ENCODE results near the gene EDNRA. TPM values are rescaled to one million over a fixed set of nuclear protein-coding genes. Genes with fewer than 3 reads are reported as not detected.

Gene EDNRA
- polyA plus RNA-seq, 1 donor, result 15.0 TPM

DNA sequence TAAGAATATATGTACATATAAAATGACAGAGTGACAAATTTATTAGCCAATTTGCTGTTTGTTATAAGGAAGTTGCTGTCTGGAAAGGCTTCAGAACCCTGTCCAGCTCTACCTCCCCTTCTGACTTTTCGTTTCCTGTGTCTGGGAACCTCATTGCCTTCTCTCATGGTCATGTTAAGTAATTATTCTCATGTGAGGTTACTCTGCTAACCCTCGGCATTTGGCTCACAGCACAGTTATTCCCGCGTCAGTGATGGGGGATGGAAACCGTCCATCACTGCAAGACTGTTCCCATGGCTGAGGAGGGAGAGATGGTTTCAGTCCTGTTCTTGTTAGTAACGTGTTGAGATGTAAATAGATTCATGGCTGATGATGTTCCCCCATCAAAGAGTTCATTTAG, 11.9 kb downstream of the EDNRA start:
- Histone ChIP-seq H3K27me3 (ENCODE audit: control insufficient read depth, insufficient read depth, low read length) (no peaks in the 10 kb centered on the region), H3K36me3 (ENCODE audit: control insufficient read depth, insufficient read depth, low read length) (no peaks in the 10 kb centered on the region), H3K4me3 (ENCODE audit: low read length) (no peak overlapping the region), H3K9me3 (ENCODE audit: control insufficient read depth, low read depth, low read length) (no peaks in the 10 kb centered on the region), H3K27ac (ENCODE audit: low read length) (no peak overlapping the region), H3K4me1 (ENCODE audit: control insufficient read depth, insufficient read depth, low read length) (no peaks in the 10 kb centered on the region)
- WGBS (ENCODE audit: insufficient coverage, low lambda C conversion rate), result no CpG with 5 or more reads among the region's 6 CpGs
- no peak for DNase-seq

DNA sequence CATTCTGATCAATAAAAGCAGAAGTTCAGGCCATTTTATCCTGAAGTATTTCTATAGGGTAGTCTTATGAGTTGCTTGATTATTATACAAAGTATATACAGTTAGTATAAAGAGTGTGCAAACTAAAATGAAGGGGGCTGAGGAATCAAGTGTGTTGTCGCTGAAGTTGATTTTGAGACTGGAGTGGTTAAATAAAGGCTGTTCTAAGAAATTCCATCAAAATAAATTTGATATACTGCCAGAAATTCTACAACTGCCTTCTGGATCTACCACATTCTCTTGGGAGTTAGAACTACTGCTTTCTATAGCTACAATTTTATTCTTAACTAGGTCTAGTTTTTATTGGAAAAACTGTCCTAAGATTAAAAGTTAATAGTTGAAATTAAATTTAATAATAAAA, 12.4 kb downstream of the EDNRA start:
- WGBS (ENCODE audit: insufficient coverage, low lambda C conversion rate), result 100% methylated on average over 1 of the region's 1 CpG
- Histone ChIP-seq H3K4me1 (ENCODE audit: control insufficient read depth, insufficient read depth, low read length) (no peaks in the 10 kb centered on the region), H3K4me3 (ENCODE audit: low read length) (no peak overlapping the region), H3K27me3 (ENCODE audit: control insufficient read depth, insufficient read depth, low read length) (no peaks in the 10 kb centered on the region), H3K27ac (ENCODE audit: low read length) (no peak overlapping the region), H3K36me3 (ENCODE audit: control insufficient read depth, insufficient read depth, low read length) (no peaks in the 10 kb centered on the region), H3K9me3 (ENCODE audit: control insufficient read depth, low read depth, low read length) (no peaks in the 10 kb centered on the region)
- DNase-seq, result no peak

DNA sequence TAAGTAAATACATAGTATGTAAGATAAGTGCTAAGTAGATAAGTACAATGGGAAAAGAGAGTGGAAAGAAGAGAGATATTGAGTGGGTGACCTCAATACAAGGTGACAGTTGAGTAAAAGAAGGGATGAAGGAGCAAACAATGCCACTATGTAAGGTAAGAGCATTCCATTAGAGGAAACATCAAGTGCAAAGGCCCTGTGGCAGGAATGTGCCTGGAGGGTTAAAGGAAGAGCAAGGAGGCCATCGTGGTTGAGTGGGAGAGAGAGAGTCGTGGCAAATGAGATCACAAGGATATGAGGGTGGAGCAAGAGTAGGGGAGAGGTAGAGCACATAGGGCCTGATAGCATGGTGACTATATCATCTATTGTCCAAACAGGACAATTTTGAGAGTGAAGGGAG, 13.4 kb downstream of the EDNRA start:
- H3K36me3 ChIP-seq (ENCODE audit: control insufficient read depth, insufficient read depth, low read length), result no peaks in the 10 kb centered on the region
- 83% methylated on average over 2 of the region's 2 CpGs for WGBS (ENCODE audit: insufficient coverage, low lambda C conversion rate)
- no peak overlapping the region for H3K27ac ChIP-seq (ENCODE audit: low read length)
- H3K4me1 ChIP-seq (ENCODE audit: control insufficient read depth, insufficient read depth, low read length), result no peaks in the 10 kb centered on the region
- no peaks in the 10 kb centered on the region for H3K9me3 ChIP-seq (ENCODE audit: control insufficient read depth, low read depth, low read length)
- H3K27me3 ChIP-seq (ENCODE audit: control insufficient read depth, insufficient read depth, low read length), result no peaks in the 10 kb centered on the region
- H3K4me3 ChIP-seq (ENCODE audit: low read length), result no peak overlapping the region
- DNase-seq, result no peak

DNA sequence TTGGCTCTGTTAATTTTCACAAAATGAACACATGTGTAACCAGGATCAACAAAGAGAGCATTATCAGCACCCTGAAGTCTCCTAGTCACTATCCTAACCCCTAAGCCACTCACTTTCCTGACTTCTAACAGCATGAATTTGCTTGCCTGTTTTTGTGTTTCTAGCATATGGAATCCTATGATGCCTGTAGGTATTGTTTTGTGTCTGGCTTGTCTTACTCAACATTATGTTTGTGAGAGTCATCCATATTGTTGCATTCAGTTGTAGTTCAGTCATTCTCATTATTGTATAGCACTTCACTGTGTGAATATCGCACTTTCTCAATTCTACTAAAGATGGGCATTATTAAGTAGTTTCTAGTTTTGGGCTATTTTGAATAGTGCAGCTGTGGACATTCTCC, 15.6 kb downstream of the EDNRA start:
- Histone ChIP-seq H3K27me3 (ENCODE audit: control insufficient read depth, insufficient read depth, low read length) (no peaks in the 10 kb centered on the region), H3K9me3 (ENCODE audit: control insufficient read depth, low read depth, low read length) (no peaks in the 10 kb centered on the region), H3K4me3 (ENCODE audit: low read length) (no peak overlapping the region), H3K4me1 (ENCODE audit: control insufficient read depth, insufficient read depth, low read length) (no peaks in the 10 kb centered on the region), H3K27ac (ENCODE audit: low read length) (no peak overlapping the region), H3K36me3 (ENCODE audit: control insufficient read depth, insufficient read depth, low read length) (no peaks in the 10 kb centered on the region)
- no CpG with 5 or more reads among the region's 1 CpG for WGBS (ENCODE audit: insufficient coverage, low lambda C conversion rate)
- DNase-seq, result no peak

DNA sequence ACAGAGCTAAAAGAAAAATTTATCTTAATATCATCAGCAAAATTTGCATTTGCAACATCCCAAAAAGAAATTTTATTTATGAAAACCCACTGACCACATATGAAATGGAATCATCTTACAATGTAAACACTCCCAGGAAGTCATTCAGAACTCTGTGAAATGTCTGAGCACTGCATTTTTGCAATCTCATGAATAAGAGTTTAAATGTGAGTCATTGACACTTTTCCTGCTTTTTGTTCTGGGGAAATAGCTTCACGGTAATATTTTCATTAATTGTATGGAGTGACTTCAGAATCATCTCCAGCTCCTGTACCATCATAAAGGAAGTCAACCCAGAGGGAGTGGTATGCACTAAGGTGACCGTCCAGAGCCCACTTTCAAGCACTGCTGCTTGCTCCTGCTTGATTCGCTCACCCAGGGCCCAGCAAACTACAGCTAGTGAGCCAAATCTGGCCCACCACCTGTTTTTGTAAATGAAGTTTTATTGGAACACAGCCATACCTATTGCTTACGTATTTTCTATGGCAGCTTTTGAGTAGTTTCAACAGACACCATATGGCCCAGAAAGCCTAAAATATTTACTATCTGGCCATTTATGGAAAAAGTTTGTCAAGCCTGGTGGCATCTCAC, 17.2 kb downstream of the EDNRA start:
- Histone ChIP-seq H3K9me3 (ENCODE audit: control insufficient read depth, low read depth, low read length) (no peaks in the 10 kb centered on the region), H3K4me1 (ENCODE audit: control insufficient read depth, insufficient read depth, low read length) (no peaks in the 10 kb centered on the region), H3K36me3 (ENCODE audit: control insufficient read depth, insufficient read depth, low read length) (no peaks in the 10 kb centered on the region), H3K4me3 (ENCODE audit: low read length) (no peak overlapping the region), H3K27ac (ENCODE audit: low read length) (no peak overlapping the region), H3K27me3 (ENCODE audit: control insufficient read depth, insufficient read depth, low read length) (no peaks in the 10 kb centered on the region)
- no CpG with 5 or more reads among the region's 4 CpGs for WGBS (ENCODE audit: insufficient coverage, low lambda C conversion rate)
- no peak for DNase-seq

DNA sequence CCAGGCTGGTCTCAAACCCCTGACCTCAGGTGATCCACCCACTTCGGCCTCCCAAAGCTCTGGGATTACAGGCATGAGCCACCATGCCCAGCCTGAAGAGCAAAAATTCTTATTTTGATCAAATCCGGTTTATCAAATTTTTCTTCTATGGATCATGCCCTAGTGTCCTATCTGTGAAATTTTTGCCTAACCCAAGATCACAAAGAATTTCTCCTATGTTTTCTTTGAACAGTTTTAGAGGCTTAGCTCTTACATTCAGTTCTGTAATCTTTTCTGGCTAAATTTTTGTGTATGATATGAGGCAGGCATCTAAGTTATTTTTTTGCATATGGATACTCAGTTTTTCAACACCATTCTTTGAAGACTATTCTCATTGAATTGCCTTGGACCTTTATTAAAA, 27.4 kb downstream of the EDNRA start:
- no peaks in the 10 kb centered on the region for H3K36me3 ChIP-seq (ENCODE audit: control insufficient read depth, insufficient read depth, low read length)

DNA sequence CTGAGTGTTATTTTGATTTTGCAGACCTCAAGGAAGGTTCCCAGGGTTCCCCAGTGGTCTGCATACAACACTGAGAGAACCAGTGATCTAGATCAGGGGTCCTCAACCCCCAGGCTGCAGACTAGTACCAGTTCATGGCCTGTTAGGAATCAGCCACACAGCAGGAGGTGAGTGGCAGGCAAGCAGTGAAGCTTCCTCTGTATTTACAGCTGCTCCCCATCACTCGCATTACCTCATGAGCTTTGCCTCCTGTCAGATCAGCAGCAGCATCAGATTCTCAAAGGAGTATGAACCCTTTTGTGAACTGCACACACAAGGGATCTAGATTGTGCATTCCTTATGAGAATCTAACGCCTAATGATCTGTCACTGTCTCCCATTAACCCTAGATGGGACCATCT, 28.5 kb downstream of the EDNRA start:
- no peaks in the 10 kb centered on the region for H3K4me1 ChIP-seq (ENCODE audit: control insufficient read depth, insufficient read depth, low read length)
- no peak overlapping the region for H3K27ac ChIP-seq (ENCODE audit: low read length)
- H3K4me3 ChIP-seq (ENCODE audit: low read length), result no peak overlapping the region
- no peak for DNase-seq
- no peaks in the 10 kb centered on the region for H3K27me3 ChIP-seq (ENCODE audit: control insufficient read depth, insufficient read depth, low read length)
- no peaks in the 10 kb centered on the region for H3K9me3 ChIP-seq (ENCODE audit: control insufficient read depth, low read depth, low read length)
- no CpG with 5 or more reads among the region's 2 CpGs for WGBS (ENCODE audit: insufficient coverage, low lambda C conversion rate)
- no peaks in the 10 kb centered on the region for H3K36me3 ChIP-seq (ENCODE audit: control insufficient read depth, insufficient read depth, low read length)

More for the DNA sequence above, 27.4 kb downstream of the EDNRA start:
- Histone ChIP-seq H3K4me3 (ENCODE audit: low read length) (no peak overlapping the region), H3K27me3 (ENCODE audit: control insufficient read depth, insufficient read depth, low read length) (no peaks in the 10 kb centered on the region), H3K9me3 (ENCODE audit: control insufficient read depth, low read depth, low read length) (no peaks in the 10 kb centered on the region), H3K4me1 (ENCODE audit: control insufficient read depth, insufficient read depth, low read length) (no peaks in the 10 kb centered on the region), H3K27ac (ENCODE audit: low read length) (no peak overlapping the region)
- no peak for DNase-seq
- WGBS (ENCODE audit: insufficient coverage, low lambda C conversion rate), result no CpG with 5 or more reads among the region's 2 CpGs

DNA sequence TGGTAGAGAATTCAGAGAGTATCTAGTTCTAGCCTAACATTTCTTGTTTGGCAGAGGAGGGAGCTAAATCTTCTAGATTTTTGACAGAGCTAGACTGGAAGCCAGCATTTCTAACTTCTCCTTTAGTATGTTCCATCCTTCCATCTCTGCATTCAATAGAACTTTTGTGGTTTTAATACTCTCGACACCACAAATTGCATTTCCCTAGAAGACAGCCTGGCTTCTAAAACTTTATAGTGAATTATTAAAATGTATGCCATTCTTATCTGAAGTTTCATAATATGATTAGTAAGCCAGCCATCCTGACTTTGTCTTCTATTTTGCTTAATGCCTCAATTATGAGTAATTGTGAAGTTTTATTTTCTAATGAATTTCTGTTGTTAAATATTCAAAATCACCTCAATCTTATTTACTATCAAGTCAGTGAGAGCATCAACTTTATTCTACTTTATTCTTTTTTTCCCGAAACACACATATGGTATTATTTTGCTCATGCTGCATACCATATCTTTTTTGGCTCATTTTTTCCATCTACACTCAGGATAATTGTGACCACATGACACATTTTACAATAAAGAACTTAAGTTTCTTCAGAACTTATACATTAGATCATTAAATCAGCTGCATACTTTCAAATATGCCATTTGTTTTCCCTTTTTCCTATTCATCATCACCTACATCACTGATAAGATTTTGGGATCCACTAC, 30.2 kb downstream of the EDNRA start:
- Histone ChIP-seq H3K4me3 (ENCODE audit: low read length) (no peak overlapping the region), H3K27ac (ENCODE audit: low read length) (no peak overlapping the region), H3K4me1 (ENCODE audit: control insufficient read depth, insufficient read depth, low read length) (no peaks in the 10 kb centered on the region), H3K36me3 (ENCODE audit: control insufficient read depth, insufficient read depth, low read length) (no peaks in the 10 kb centered on the region), H3K27me3 (ENCODE audit: control insufficient read depth, insufficient read depth, low read length) (no peaks in the 10 kb centered on the region), H3K9me3 (ENCODE audit: control insufficient read depth, low read depth, low read length) (no peaks in the 10 kb centered on the region)
- no peak for DNase-seq
- 75% methylated on average over 1 of the region's 2 CpGs for WGBS (ENCODE audit: insufficient coverage, low lambda C conversion rate)

DNA sequence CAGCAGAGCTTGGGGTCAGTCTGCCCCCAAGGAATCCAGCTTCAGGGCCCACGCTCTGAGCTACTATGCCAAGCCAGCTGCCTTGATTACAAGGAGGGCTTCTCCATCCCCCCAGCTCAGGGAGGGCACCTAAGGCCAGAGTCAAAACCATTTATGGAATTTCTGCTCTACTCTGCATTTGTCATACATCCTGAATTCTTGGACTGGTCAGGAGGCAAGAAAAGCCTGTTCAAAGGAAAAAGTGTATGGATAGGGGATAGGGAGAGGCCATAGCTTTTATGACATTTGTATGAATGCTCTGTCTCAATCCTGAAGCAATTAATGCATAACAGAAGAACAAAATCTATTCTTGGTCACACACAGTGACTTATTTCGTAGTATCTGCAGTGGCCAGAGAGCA, 32.2 kb downstream of the EDNRA start:
- Histone ChIP-seq H3K27me3 (ENCODE audit: control insufficient read depth, insufficient read depth, low read length) (no peaks in the 10 kb centered on the region), H3K27ac (ENCODE audit: low read length) (no peak overlapping the region), H3K9me3 (ENCODE audit: control insufficient read depth, low read depth, low read length) (no peaks in the 10 kb centered on the region), H3K4me3 (ENCODE audit: low read length) (no peak overlapping the region), H3K36me3 (ENCODE audit: control insufficient read depth, insufficient read depth, low read length) (no peaks in the 10 kb centered on the region), H3K4me1 (ENCODE audit: control insufficient read depth, insufficient read depth, low read length) (no peaks in the 10 kb centered on the region)
- no peak for DNase-seq
- WGBS (ENCODE audit: insufficient coverage, low lambda C conversion rate), result no CpG with 5 or more reads among the region's 2 CpGs

DNA sequence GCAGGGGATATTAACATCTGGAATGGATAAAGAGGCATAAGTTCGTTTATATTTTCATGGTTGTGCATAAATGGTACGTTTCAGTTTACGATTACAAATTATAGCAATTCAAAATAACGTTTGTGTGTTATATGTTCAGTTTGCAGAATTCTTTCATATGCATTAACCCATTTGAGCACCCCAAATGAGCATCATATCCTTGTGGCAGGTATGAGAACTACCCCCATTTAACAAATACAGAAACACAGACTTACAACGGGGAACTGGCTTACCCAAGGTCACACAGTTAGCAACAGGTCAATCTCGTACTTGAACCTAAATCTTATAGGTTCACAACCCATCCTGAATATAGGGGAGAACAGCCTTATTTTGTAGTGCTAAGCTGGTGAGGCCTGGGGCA, 33.1 kb downstream of the EDNRA start:
- H3K27me3 ChIP-seq (ENCODE audit: control insufficient read depth, insufficient read depth, low read length), result no peaks in the 10 kb centered on the region
- no peaks in the 10 kb centered on the region for H3K36me3 ChIP-seq (ENCODE audit: control insufficient read depth, insufficient read depth, low read length)
- H3K4me3 ChIP-seq (ENCODE audit: low read length), result no peak overlapping the region
- H3K9me3 ChIP-seq (ENCODE audit: control insufficient read depth, low read depth, low read length), result no peaks in the 10 kb centered on the region
- no peaks in the 10 kb centered on the region for H3K4me1 ChIP-seq (ENCODE audit: control insufficient read depth, insufficient read depth, low read length)
- no peak for DNase-seq
- 90% methylated on average over 3 of the region's 6 CpGs for WGBS (ENCODE audit: insufficient coverage, low lambda C conversion rate)
- no peak overlapping the region for H3K27ac ChIP-seq (ENCODE audit: low read length)

Data from large intestine (tissue), 3 donors.